ENCODE measurements around the gene TTC23.

The TTC23 gene

GRCh38 chr15:99134317-99134821, 115.0 kb downstream of the TTC23 start:
- no peak for DNase-seq

GRCh38 chr15:99132634-99133287, 116.6 kb downstream of the TTC23 start:
- no peak for DNase-seq

- no peak for DNase-seq
These were observed 117.3 kb downstream of the TTC23 start for GRCh38 chr15:99132122-99132521.

GRCh38 chr15:99131441-99132023, 117.8 kb downstream of the TTC23 start:
- no peak for DNase-seq

- DNase-seq: no peak
These were observed 118.5 kb downstream of the TTC23 start for GRCh38 chr15:99130765-99131440.

GRCh38 chr15:99130314-99130713, 119.1 kb downstream of the TTC23 start:
- no peak for DNase-seq

- no peak for DNase-seq
These were observed 119.7 kb downstream of the TTC23 start for GRCh38 chr15:99129644-99130043.

- DNase-seq: no peak
These were observed 121.0 kb downstream of the TTC23 start for GRCh38 chr15:99128411-99128810.

- DNase-seq: no peak
These were observed 121.6 kb downstream of the TTC23 start for GRCh38 chr15:99127773-99128172.

- DNase-seq: no peak
These were observed 122.5 kb downstream of the TTC23 start for GRCh38 chr15:99126930-99127329.

GRCh38 chr15:99126131-99126588, 123.2 kb downstream of the TTC23 start:
- no peak for DNase-seq

- no peak for DNase-seq
These were observed 124.1 kb downstream of the TTC23 start for GRCh38 chr15:99125061-99125891.

GRCh38 chr15:99124641-99125040, 124.7 kb downstream of the TTC23 start:
- DNase-seq: no peak

GRCh38 chr15:99123713-99124451, 125.5 kb downstream of the TTC23 start:
- DNase-seq: peak; percentile 96

GRCh38 chr15:99122831-99123712, 126.3 kb downstream of the TTC23 start:
- no peak for DNase-seq

GRCh38 chr15:99121691-99122410, 127.5 kb downstream of the TTC23 start:
- DNase-seq: no peak

GRCh38 chr15:99121207-99121606, 128.2 kb downstream of the TTC23 start:
- no peak for DNase-seq

- no peak for DNase-seq
These were observed 129.2 kb downstream of the TTC23 start for GRCh38 chr15:99120050-99120777.

GRCh38 chr15:99118801-99119546, 130.4 kb downstream of the TTC23 start:
- DNase-seq: no peak
